Neural cell (in vitro differentiated cells): ENCODE data around the gene ITGAD. TPM values are rescaled to one million over a fixed set of nuclear protein-coding genes. Genes with fewer than 3 reads are reported as not detected.

Experiments used
- H2AFZ ChIP-seq: fragments of 200-600, 300-800 bp; sonication (generic), shearing (Covaris generic); 2 replicates; pipeline ENCODE4 v1.6.0; 2014; ENCODE audit warnings: low read depth, mild to moderate bottlenecking, antibody characterized with exemption, low read length, moderate library complexity
- H3F3A ChIP-seq: fragments of 200-600 bp; shearing (Covaris generic); 2 replicates; pipeline ENCODE4 v1.6.1; 2016; ENCODE audit warnings: mild to moderate bottlenecking, moderate library complexity, mixed read lengths, antibody characterized with exemption, low read length; ENCODE audit not compliant: insufficient read depth, poor library complexity, severe bottlenecking
- H3K27ac ChIP-seq: fragments of 200-600, 300-800 bp; sonication (generic), shearing (Covaris generic); 2 replicates; pipeline ENCODE4 v1.5.1; 2014; ENCODE audit warnings: mild to moderate bottlenecking, low read length, moderate library complexity
- H3K27me3 ChIP-seq: fragments of 300-800, 200-600 bp; sonication (generic), shearing (Covaris generic); 2 replicates; pipeline ENCODE4 v1.6.0; 2014; ENCODE audit warnings: mild to moderate bottlenecking, low read depth, low read length, moderate library complexity; ENCODE audit not compliant: insufficient read depth
- H3K36me3 ChIP-seq: fragments of 300-800, 200-600 bp; sonication (generic), shearing (Covaris generic); 2 replicates; pipeline ENCODE4 v1.5.1; 2014; ENCODE audit warnings: mild to moderate bottlenecking, antibody characterized with exemption, low read length, moderate library complexity; ENCODE audit not compliant: insufficient read depth
- H3K4me2 ChIP-seq: fragments of 300-800, 200-600 bp; sonication (generic), shearing (Covaris generic); 2 replicates; pipeline ENCODE4 v1.6.0; 2014; ENCODE audit warnings: mild to moderate bottlenecking, low read length
- H3K4me3 ChIP-seq: fragments of 300-800, 200-600 bp; sonication (generic), shearing (Covaris generic); 2 replicates; pipeline ENCODE4 v1.5.1; 2014; ENCODE audit warnings: mild to moderate bottlenecking, low read length, moderate library complexity
- H3K79me2 ChIP-seq: fragments of 200-600 bp; shearing (Covaris generic); replicated peaks from 2 replicates; pipeline ENCODE4 v1.6.0; 2014; ENCODE audit warnings: mild to moderate bottlenecking, low read length, moderate library complexity; ENCODE audit not compliant: insufficient read depth
- H3K9ac ChIP-seq: fragments of 300-800, 200-600 bp; sonication (generic), shearing (Covaris generic); 2 replicates; pipeline ENCODE4 v1.6.1; 2016; ENCODE audit warnings: mild to moderate bottlenecking, low read length, mixed read lengths
- H3K9me2 ChIP-seq: fragments of 200-600 bp; shearing (Covaris generic); 2 replicates; pipeline ENCODE4 v1.6.1; 2016; ENCODE audit warnings: mild to moderate bottlenecking, low read length, mixed read lengths; ENCODE audit not compliant: insufficient read depth
- H3K9me3 ChIP-seq: fragments of 200-600, 300-800 bp; sonication (generic), shearing (Covaris generic); 2 replicates; pipeline ENCODE4 v1.6.1; 2016; ENCODE audit warnings: mild to moderate bottlenecking, mixed run types, low read length, moderate library complexity, mixed read lengths
- H4K20me1 ChIP-seq: fragments of 200-600 bp; shearing (Covaris generic); 2 replicates; pipeline ENCODE4 v1.6.1; 2016; ENCODE audit warnings: mild to moderate bottlenecking, mixed run types; ENCODE audit not compliant: insufficient read depth
- EP300 ChIP-seq: fragments of 450-650 bp; conservative IDR thresholded peaks from 2 replicates; pipeline ENCODE4 v1.6.1; 2014; ENCODE audit warnings: antibody characterized with exemption, mild to moderate bottlenecking, moderate library complexity; ENCODE audit not compliant: poor library complexity, severe bottlenecking
- EZH2 ChIP-seq: fragments of 200-600, 300-800 bp; shearing (Covaris generic), sonication (generic); IDR thresholded peaks from 2 replicates; pipeline ENCODE4 v1.6.1; 2014; ENCODE audit warnings: antibody characterized with exemption, low read length, borderline replicate concordance, mild to moderate bottlenecking; ENCODE audit not compliant: insufficient read depth, poor library complexity, severe bottlenecking
- MXI1 ChIP-seq: fragments of 450-650 bp; conservative IDR thresholded peaks from 2 replicates; pipeline ENCODE4 v1.6.1; 2014; ENCODE audit warnings: antibody characterized with exemption, mild to moderate bottlenecking; ENCODE audit not compliant: poor library complexity, severe bottlenecking
- POLR2AphosphoS5 ChIP-seq: IDR thresholded peaks from 2 replicates; pipeline ENCODE4 v1.6.1; 2012
- RAD21 ChIP-seq: fragments of 450-650 bp; conservative IDR thresholded peaks from 2 replicates; pipeline ENCODE4 v1.6.1; 2014; ENCODE audit warnings: antibody characterized with exemption, mild to moderate bottlenecking, moderate library complexity
- SMC3 ChIP-seq: fragments of 450-650 bp; conservative IDR thresholded peaks from 2 replicates; pipeline ENCODE4 v1.6.1; 2014; ENCODE audit warnings: antibody characterized with exemption, mild to moderate bottlenecking, moderate library complexity; ENCODE audit not compliant: poor library complexity
- TAF1 ChIP-seq: IDR thresholded peaks from 2 replicates; pipeline ENCODE4 v1.6.1; 2012; ENCODE audit warnings: low read depth
- polyA plus RNA-seq: library from polyadenylated mRNA; depleted of rRNA; stranded (reverse); fragments of >200 nt; gene quantifications from 2 replicates; pipeline ENCODE4 v1.2.3, GENCODE V29; 2014
- TF ChIP-seq, protein P1 (sequence below): IDR thresholded peaks from 2 replicates; pipeline ENCODE4 v1.6.1; 2012; ENCODE audit warnings: borderline replicate concordance
- TF ChIP-seq, protein P2 (sequence below): fragments of 450-650 bp; IDR thresholded peaks from 2 replicates; pipeline ENCODE4 v1.5.1; 2014; ENCODE audit warnings: antibody characterized with exemption, mild to moderate bottlenecking, moderate library complexity; ENCODE audit not compliant: poor library complexity, severe bottlenecking

Gene ITGAD
- polyA plus RNA-seq, 1 donor from 2014 or later: not detected

DNA sequence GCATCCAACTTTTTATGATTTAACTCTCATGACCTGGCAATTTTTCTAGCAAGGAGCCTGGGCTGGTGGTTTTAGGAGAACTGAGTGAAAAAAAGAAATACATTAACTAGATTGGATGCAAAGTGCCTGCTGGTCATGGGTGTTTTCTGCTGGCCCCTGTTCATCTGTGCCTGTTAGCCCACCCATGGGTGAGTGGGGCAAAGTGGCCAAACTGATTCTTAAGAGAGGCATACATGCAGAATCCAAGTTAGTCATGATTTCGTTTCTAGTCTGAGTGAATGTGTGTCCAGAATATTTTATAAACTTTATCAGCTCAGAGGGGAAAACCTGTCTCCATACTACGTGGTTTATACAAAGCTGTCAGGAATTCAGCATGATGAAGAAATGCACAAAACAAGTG lies 4.6 kb upstream of the ITGAD start:
- H3K9ac ChIP-seq: no peak overlapping the region
- H3K79me2 ChIP-seq: no peaks in the 10 kb centered on the region
- H3K27me3 ChIP-seq: no peaks in the 10 kb centered on the region

DNA sequence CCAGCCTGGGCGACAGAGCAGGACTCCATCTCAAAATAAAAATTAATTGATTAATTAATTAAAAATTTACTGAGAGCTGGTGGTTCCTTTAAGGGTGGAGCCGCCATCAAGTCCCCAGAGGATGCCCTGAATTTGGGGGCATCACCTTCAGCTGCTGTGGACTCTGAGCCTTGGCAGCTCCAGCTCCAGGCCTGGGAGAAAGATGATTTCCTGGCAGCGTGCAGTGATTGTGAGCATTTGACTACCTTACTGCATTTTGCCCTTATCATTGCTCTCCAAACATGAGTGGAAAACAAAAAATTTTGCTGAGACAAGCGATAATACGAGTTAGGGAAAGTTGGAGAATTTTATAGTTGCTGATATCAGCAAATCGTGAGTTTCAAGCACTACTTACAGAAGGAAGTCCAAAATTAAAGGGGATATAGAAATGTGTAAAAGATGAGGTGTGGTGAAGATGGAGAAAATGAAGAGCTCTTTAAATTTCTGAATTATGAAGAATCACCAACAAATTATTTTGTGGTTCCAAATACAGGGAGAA lies 2.6 kb upstream of the ITGAD start:
- H3K36me3 ChIP-seq: no peaks in the 10 kb centered on the region
- H3K9me3 ChIP-seq: no peaks in the 10 kb centered on the region
- no peak overlapping the region for H3K27ac ChIP-seq
- H3K9me2 ChIP-seq: no peaks in the 10 kb centered on the region
- H3K4me3 ChIP-seq: no peak overlapping the region
- H4K20me1 ChIP-seq: no peaks in the 10 kb centered on the region
- no peak overlapping the region for H2AFZ ChIP-seq
- no peaks in the 10 kb centered on the region for H3K79me2 ChIP-seq
- no peak overlapping the region for H3K4me2 ChIP-seq
- TF ChIP-seq EP300 (no peak), SMC3 (no peak), MXI1 (no peak), EZH2 (no peak), POLR2AphosphoS5 (no peak), RAD21 (no peak)
- TF ChIP-seq, protein P1, sequence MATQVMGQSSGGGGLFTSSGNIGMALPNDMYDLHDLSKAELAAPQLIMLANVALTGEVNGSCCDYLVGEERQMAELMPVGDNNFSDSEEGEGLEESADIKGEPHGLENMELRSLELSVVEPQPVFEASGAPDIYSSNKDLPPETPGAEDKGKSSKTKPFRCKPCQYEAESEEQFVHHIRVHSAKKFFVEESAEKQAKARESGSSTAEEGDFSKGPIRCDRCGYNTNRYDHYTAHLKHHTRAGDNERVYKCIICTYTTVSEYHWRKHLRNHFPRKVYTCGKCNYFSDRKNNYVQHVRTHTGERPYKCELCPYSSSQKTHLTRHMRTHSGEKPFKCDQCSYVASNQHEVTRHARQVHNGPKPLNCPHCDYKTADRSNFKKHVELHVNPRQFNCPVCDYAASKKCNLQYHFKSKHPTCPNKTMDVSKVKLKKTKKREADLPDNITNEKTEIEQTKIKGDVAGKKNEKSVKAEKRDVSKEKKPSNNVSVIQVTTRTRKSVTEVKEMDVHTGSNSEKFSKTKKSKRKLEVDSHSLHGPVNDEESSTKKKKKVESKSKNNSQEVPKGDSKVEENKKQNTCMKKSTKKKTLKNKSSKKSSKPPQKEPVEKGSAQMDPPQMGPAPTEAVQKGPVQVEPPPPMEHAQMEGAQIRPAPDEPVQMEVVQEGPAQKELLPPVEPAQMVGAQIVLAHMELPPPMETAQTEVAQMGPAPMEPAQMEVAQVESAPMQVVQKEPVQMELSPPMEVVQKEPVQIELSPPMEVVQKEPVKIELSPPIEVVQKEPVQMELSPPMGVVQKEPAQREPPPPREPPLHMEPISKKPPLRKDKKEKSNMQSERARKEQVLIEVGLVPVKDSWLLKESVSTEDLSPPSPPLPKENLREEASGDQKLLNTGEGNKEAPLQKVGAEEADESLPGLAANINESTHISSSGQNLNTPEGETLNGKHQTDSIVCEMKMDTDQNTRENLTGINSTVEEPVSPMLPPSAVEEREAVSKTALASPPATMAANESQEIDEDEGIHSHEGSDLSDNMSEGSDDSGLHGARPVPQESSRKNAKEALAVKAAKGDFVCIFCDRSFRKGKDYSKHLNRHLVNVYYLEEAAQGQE: no peak
- TF ChIP-seq, protein P2, sequence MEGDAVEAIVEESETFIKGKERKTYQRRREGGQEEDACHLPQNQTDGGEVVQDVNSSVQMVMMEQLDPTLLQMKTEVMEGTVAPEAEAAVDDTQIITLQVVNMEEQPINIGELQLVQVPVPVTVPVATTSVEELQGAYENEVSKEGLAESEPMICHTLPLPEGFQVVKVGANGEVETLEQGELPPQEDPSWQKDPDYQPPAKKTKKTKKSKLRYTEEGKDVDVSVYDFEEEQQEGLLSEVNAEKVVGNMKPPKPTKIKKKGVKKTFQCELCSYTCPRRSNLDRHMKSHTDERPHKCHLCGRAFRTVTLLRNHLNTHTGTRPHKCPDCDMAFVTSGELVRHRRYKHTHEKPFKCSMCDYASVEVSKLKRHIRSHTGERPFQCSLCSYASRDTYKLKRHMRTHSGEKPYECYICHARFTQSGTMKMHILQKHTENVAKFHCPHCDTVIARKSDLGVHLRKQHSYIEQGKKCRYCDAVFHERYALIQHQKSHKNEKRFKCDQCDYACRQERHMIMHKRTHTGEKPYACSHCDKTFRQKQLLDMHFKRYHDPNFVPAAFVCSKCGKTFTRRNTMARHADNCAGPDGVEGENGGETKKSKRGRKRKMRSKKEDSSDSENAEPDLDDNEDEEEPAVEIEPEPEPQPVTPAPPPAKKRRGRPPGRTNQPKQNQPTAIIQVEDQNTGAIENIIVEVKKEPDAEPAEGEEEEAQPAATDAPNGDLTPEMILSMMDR: no peak
- H3F3A ChIP-seq: no peaks in the 10 kb centered on the region
- H3K27me3 ChIP-seq: no peaks in the 10 kb centered on the region
- H3K9ac ChIP-seq: no peak overlapping the region

More for the DNA sequence above, 4.6 kb upstream of the ITGAD start:
- H3K36me3 ChIP-seq: no peaks in the 10 kb centered on the region
- no peak overlapping the region for H3K27ac ChIP-seq
- H3K4me2 ChIP-seq: no peak overlapping the region
- H3K9me3 ChIP-seq: no peaks in the 10 kb centered on the region
- H3K4me3 ChIP-seq: no peak overlapping the region
- H3F3A ChIP-seq: no peaks in the 10 kb centered on the region
- H3K9me2 ChIP-seq: no peaks in the 10 kb centered on the region
- TF ChIP-seq, protein P1: no peak
- TF ChIP-seq EP300: no peak
- no peak for TF ChIP-seq EZH2
- TF ChIP-seq TAF1: no peak
- TF ChIP-seq RAD21: no peak
- TF ChIP-seq, protein P2: no peak
- TF ChIP-seq POLR2AphosphoS5: no peak
- TF ChIP-seq MXI1: no peak
- TF ChIP-seq SMC3: no peak
- no peaks in the 10 kb centered on the region for H4K20me1 ChIP-seq
- H2AFZ ChIP-seq: no peak overlapping the region
